ENCODE measurements around the gene GPX2. TPM values are rescaled to one million over a fixed set of nuclear protein-coding genes. Genes with fewer than 3 reads are reported as not detected.

Gene GPX2
- total and polyA plus RNA-seq, 10 of the 15 experiments (the other 5 are each of a cell fraction or from before 2014, with no cell fraction given) = not detected

- H2AFZ ChIP-seq (ENCODE audit: control insufficient read depth, low read depth, low read length) = no peak overlapping the region
- H3K36me3 ChIP-seq (ENCODE audit: control insufficient read depth in 2 of 2, insufficient read depth in 2 of 2, low read length in 1 of 2) = peaks cover 2 to 16% of the 10 kb centered on the region in 2 experiments; a peak in 2 of 4 replicates
- intact Hi-C loops (cut with micrococcal nuclease; ENCODE audit: unreplicated experiment) (no loop called here), in situ Hi-C loops (cut with MboI) (no loop called here)
- TF ChIP-seq BCL3 (IDR thresholded peaks at IDR 0.05; ENCODE audit: borderline replicate concordance, insufficient read depth, low read depth, low read length, poor library complexity, severe bottlenecking) = no peak
- no peak for TF ChIP-seq IRF5 (IDR thresholded peaks at IDR 0.05; ENCODE audit: borderline replicate concordance)
- no peak for TF ChIP-seq EGR1 (IDR thresholded peaks at IDR 0.05; ENCODE audit: borderline replicate concordance in 1 of 2, low read depth in 2 of 2, low read length in 2 of 2)
- TF ChIP-seq JUNB (IDR thresholded peaks at IDR 0.05) = no peak
- no peak for TF ChIP-seq MXI1 (IDR thresholded peaks at IDR 0.05; ENCODE audit: low read depth, low read length)
- no peak for TF ChIP-seq TAF1 (IDR thresholded peaks at IDR 0.05; ENCODE audit: borderline replicate concordance, low read depth, low read length)
- TF ChIP-seq ZNF592 (IDR thresholded peaks at IDR 0.05) = no peak
- no peak for TF ChIP-seq IRF3 (IDR thresholded peaks at IDR 0.05)
- TF ChIP-seq SMAD1 (IDR thresholded peaks at IDR 0.05; ENCODE audit: low read depth, partially characterized antibody) = no peak
- TF ChIP-seq NFIC (IDR thresholded peaks at IDR 0.05; ENCODE audit: low read depth, low read length) = no peak
- TF ChIP-seq CHD1 (IDR thresholded peaks at IDR 0.05; ENCODE audit: low read depth, low read length) = no peak
- no peak for TF ChIP-seq SPI1 (IDR thresholded peaks at IDR 0.05; ENCODE audit: borderline replicate concordance, insufficient read depth, low read depth, low read length)
- TF ChIP-seq RAD51 (IDR thresholded peaks at IDR 0.05) = no peak
- H3K9me3 ChIP-seq (replicated peaks; ENCODE audit: control insufficient read depth, insufficient read depth, low read length) = no peaks in the 10 kb centered on the region
- H3K4me3 ChIP-seq = no peak overlapping the region
- ChIA-PET SMC1A (ENCODE audit: uncharacterized antibody, unreplicated experiment) (interaction anchor here (1.6 to 4.8 kb wide), 3 partner anchors 10 to 27 kb away, joined by 7 to 25 read pairs (median 12); partner anchors contain the start of gene CHURC1), RAD21 (ENCODE audit: unreplicated experiment) (interaction anchor here (0.8 to 1.6 kb wide), 3 partner anchors 12 to 15 kb away, joined by 3 to 6 read pairs (median 4); no protein-coding TSS in a partner anchor), POLR2A (interaction anchor here (0.6 to 1.7 kb wide), 2 partner anchors 8 to 26 kb away, joined by 3 to 6 read pairs; no protein-coding TSS in a partner anchor), CTCF (interaction anchor here (1.1 to 2.4 kb wide), 5 partner anchors 10 to 39 kb away, joined by 3 to 9 read pairs (median 3); no protein-coding TSS in a partner anchor)
- TSS peak; percentile 4 for BruUV-seq (replicated peaks)
- H3K4me1 ChIP-seq (ENCODE audit: control insufficient read depth, insufficient read depth, low read length) = peaks cover 17% of the 10 kb centered on the region
- no peak for ATAC-seq
- WGBS (ENCODE audit: insufficient coverage, insufficient replicate concordance, low lambda C conversion rate, missing lambda C conversion rate) = 90% methylated on average over 4 of the region's 4 CpGs
- H3K9ac ChIP-seq (ENCODE audit: control insufficient read depth, insufficient read depth, low read length) = no peak overlapping the region
- no peak for DNase-seq (ENCODE audit: low read depth, low spot score)
- no peak overlapping the region for H3K4me2 ChIP-seq (ENCODE audit: control insufficient read depth, insufficient read depth)
- no peak overlapping the region for H3K27ac ChIP-seq (ENCODE audit: control insufficient read depth, insufficient read depth)
- H3K27me3 ChIP-seq (replicated peaks in 1 of 2; ENCODE audit: control insufficient read depth in 2 of 2, insufficient read depth in 2 of 2, low read length in 1 of 2) = no peaks in the 10 kb centered on the region
- peaks cover 6% of the 10 kb centered on the region for H3K79me2 ChIP-seq (ENCODE audit: control insufficient read depth, insufficient read depth, low read length)
- no peak for FAIRE-seq
- H4K20me1 ChIP-seq (ENCODE audit: control insufficient read depth, insufficient read depth) = no peaks in the 10 kb centered on the region
These were observed 16.0 kb downstream of the GPX2 start for GRCh38 chr14:64926398-64926995.

Measured in GM12878 (cell line).